Measurements from ENCODE around the gene FARP1. TPM values are rescaled to one million over a fixed set of nuclear protein-coding genes. Genes with fewer than 3 reads are reported as not detected.
A peak's percentile ranks its signal among the peaks of the same experiment; 100 is the strongest.

FARP1 gene
- total RNA-seq, 1 donor from 2014 or later = 289 TPM

- no peak for DNase-seq (ENCODE audit: low spot score in 2 of 2, unreplicated experiment in 2 of 2)
- Mint-ChIP-seq H3K27ac (peak overlapping the region; percentile 86), H3K4me1 (peaks cover 23% of the 10 kb centered on the region), H3K36me3 (peaks cover 42% of the 10 kb centered on the region), H3K27me3 (ENCODE audit: low read depth) (no peaks in the 10 kb centered on the region), H3K4me3 (no peak overlapping the region), H3K9me3 (no peaks in the 10 kb centered on the region)
- TF ChIP-seq CTCF (IDR thresholded peaks at IDR 0.05; ENCODE audit: unreplicated experiment) = no peak
Measured at GRCh38 chr13:98454389-98454881, 311.5 kb downstream of the FARP1 start.

GRCh38 chr13:98456413-98456845 is 313.5 kb downstream of the FARP1 start:
- Mint-ChIP-seq H3K9me3 (no peaks in the 10 kb centered on the region), H3K27ac (no peak overlapping the region), H3K4me1 (peaks cover 15% of the 10 kb centered on the region), H3K36me3 (peaks cover 46% of the 10 kb centered on the region), H3K4me3 (no peak overlapping the region), H3K27me3 (ENCODE audit: low read depth) (no peaks in the 10 kb centered on the region)
- TF ChIP-seq CTCF (IDR thresholded peaks at IDR 0.05; ENCODE audit: unreplicated experiment) = no peak
- DNase-seq (ENCODE audit: low spot score in 2 of 2, unreplicated experiment in 2 of 2) = no peak

- peak overlapping the region; percentile 30 for H3K27ac Mint-ChIP-seq
- H3K9me3 Mint-ChIP-seq = no peaks in the 10 kb centered on the region
- no peaks in the 10 kb centered on the region for H3K27me3 Mint-ChIP-seq (ENCODE audit: low read depth)
- peaks cover 41% of the 10 kb centered on the region for H3K36me3 Mint-ChIP-seq
- no peak overlapping the region for H3K4me3 Mint-ChIP-seq
- TF ChIP-seq CTCF (IDR thresholded peaks at IDR 0.05; ENCODE audit: unreplicated experiment) = no peak
- peaks cover 12% of the 10 kb centered on the region for H3K4me1 Mint-ChIP-seq
- DNase-seq (ENCODE audit: low spot score in 2 of 2, unreplicated experiment in 2 of 2) = no peak
Measured at GRCh38 chr13:98457053-98457452, 314.2 kb downstream of the FARP1 start.

- Mint-ChIP-seq H3K27ac (no peak overlapping the region), H3K36me3 (peaks cover 45% of the 10 kb centered on the region), H3K4me1 (peaks cover 16% of the 10 kb centered on the region), H3K9me3 (no peaks in the 10 kb centered on the region), H3K4me3 (no peak overlapping the region), H3K27me3 (ENCODE audit: low read depth) (no peaks in the 10 kb centered on the region)
- no peak for TF ChIP-seq CTCF (IDR thresholded peaks at IDR 0.05; ENCODE audit: unreplicated experiment)
- no peak for DNase-seq (ENCODE audit: low spot score in 2 of 2, unreplicated experiment in 2 of 2)
Measured at GRCh38 chr13:98458431-98458830, 315.5 kb downstream of the FARP1 start.

GRCh38 chr13:98459171-98459681 is 316.3 kb downstream of the FARP1 start:
- DNase-seq (ENCODE audit: low spot score in 2 of 2, unreplicated experiment in 2 of 2) = no peak
- Mint-ChIP-seq H3K36me3 (peaks cover 50% of the 10 kb centered on the region), H3K4me1 (peaks cover 14% of the 10 kb centered on the region), H3K27me3 (ENCODE audit: low read depth) (no peaks in the 10 kb centered on the region), H3K4me3 (no peak overlapping the region), H3K27ac (peak overlapping the region; percentile 53), H3K9me3 (no peaks in the 10 kb centered on the region)
- no peak for TF ChIP-seq CTCF (IDR thresholded peaks at IDR 0.05; ENCODE audit: unreplicated experiment)

Measured in mesothelial cell of epicardium (in vitro differentiated cells).